GM18519 (cell line): ENCODE measurements around the gene LCN12.

Experiments
- ATAC-seq: cut with Tn5 transposase; IDR thresholded peaks from one replicate; pipeline ENCODE4 v1.9.1; 2021; ENCODE audit warnings: mild to moderate bottlenecking, moderate library complexity; ENCODE audit not compliant: unreplicated experiment, low FRiP score

LCN12 gene

GRCh38 chr9:136971746-136972145 is 19.7 kb downstream of the LCN12 start:
- ATAC-seq = no peak

- ATAC-seq = no peak
Observed at GRCh38 chr9:136972335-136972734, 20.3 kb downstream of the LCN12 start.

GRCh38 chr9:136972743-136973142 is 20.7 kb downstream of the LCN12 start:
- ATAC-seq = no peak

GRCh38 chr9:136973618-136974617 is 21.8 kb downstream of the LCN12 start:
- ATAC-seq = no peak

- no peak for ATAC-seq
Observed at GRCh38 chr9:136974817-136975535, 22.9 kb downstream of the LCN12 start.

GRCh38 chr9:136975644-136976043 is 23.6 kb downstream of the LCN12 start:
- no peak for ATAC-seq

- no peak for ATAC-seq
Observed at GRCh38 chr9:136977223-136977622, 25.1 kb downstream of the LCN12 start, which contains the start of gene PTGDS. TSS of gene PTGDS (plus strand) at chr9:136977504. CDS start at chr9:136977579, 75 bp downstream.

- no peak for ATAC-seq
Observed at GRCh38 chr9:136977649-136978072, 25.6 kb downstream of the LCN12 start.

- ATAC-seq = no peak
Observed at GRCh38 chr9:136978073-136978864, 26.2 kb downstream of the LCN12 start.

GRCh38 chr9:136978865-136979544 is 26.9 kb downstream of the LCN12 start:
- ATAC-seq = no peak

GRCh38 chr9:136979769-136980587 is 27.9 kb downstream of the LCN12 start:
- no peak for ATAC-seq

- no peak for ATAC-seq
Observed at GRCh38 chr9:136980669-136981478, 28.8 kb downstream of the LCN12 start.

GRCh38 chr9:136981588-136982231 is 29.6 kb downstream of the LCN12 start:
- ATAC-seq = no peak

GRCh38 chr9:136982232-136983051 is 30.4 kb downstream of the LCN12 start, which contains the start of gene LCNL1:
TSS of gene LCNL1 (plus strand) at chr9:136982993. CDS start at chr9:136983587, 594 bp downstream.
- no peak for ATAC-seq

GRCh38 chr9:136983167-136983566 is 31.1 kb downstream of the LCN12 start:
- no peak for ATAC-seq

GRCh38 chr9:136983656-136984314 is 31.7 kb downstream of the LCN12 start:
- no peak for ATAC-seq
